B cell (primary cell): ENCODE measurements around the gene ATP8A2.

Source experiments
- EZH2 ChIP-seq: IDR thresholded peaks from 2 replicates; pipeline ENCODE4 v1.6.1; 2012; ENCODE audit warnings: borderline replicate concordance, low read depth, mild to moderate bottlenecking, moderate library complexity, low read length; ENCODE audit not compliant: insufficient read depth, poor library complexity, severe bottlenecking
- TF ChIP-seq, protein P1 (sequence below): fragments of 200-600 bp; IDR thresholded peaks from one replicate; pipeline ENCODE4 v1.8.0; 2022; ENCODE audit warnings: antibody characterized with exemption, mild to moderate bottlenecking

- TF ChIP-seq, protein P1, sequence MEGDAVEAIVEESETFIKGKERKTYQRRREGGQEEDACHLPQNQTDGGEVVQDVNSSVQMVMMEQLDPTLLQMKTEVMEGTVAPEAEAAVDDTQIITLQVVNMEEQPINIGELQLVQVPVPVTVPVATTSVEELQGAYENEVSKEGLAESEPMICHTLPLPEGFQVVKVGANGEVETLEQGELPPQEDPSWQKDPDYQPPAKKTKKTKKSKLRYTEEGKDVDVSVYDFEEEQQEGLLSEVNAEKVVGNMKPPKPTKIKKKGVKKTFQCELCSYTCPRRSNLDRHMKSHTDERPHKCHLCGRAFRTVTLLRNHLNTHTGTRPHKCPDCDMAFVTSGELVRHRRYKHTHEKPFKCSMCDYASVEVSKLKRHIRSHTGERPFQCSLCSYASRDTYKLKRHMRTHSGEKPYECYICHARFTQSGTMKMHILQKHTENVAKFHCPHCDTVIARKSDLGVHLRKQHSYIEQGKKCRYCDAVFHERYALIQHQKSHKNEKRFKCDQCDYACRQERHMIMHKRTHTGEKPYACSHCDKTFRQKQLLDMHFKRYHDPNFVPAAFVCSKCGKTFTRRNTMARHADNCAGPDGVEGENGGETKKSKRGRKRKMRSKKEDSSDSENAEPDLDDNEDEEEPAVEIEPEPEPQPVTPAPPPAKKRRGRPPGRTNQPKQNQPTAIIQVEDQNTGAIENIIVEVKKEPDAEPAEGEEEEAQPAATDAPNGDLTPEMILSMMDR: no peak
- no peak for TF ChIP-seq EZH2
Observed at GRCh38 chr13:25920931-25921330, 549.2 kb downstream of the ATP8A2 start.
